Activated naive CD4-positive, alpha-beta T cell treated with anti-CD3 and anti-CD28 coated beads for 36 hours (primary cell): ENCODE data around the gene TNIP2. TPM values are rescaled to one million over a fixed set of nuclear protein-coding genes. Genes with fewer than 3 reads are reported as not detected.

Source experiments
- CTCF ChIA-PET: fragments of 350-600 bp; sonication (Branson Sonifier 250); formaldehyde crosslinking; loops from one replicate; lab custom pipeline; 2021; ENCODE audit warnings: antibody characterized with exemption; lab: Charles Lee
- DNase-seq: peaks from one replicate; pipeline ENCODE4 v3.0.0-alpha.2; 2020
- H3K27ac Mint-ChIP-seq: one replicate; pipeline ENCODE4 v1.8.0; 2021; ENCODE audit warnings: mild to moderate bottlenecking, mixed read lengths
- H3K27me3 Mint-ChIP-seq: one replicate; pipeline ENCODE4 v1.8.0; 2021; ENCODE audit warnings: low read depth, mixed read lengths
- H3K36me3 Mint-ChIP-seq: one replicate; pipeline ENCODE4 v1.8.0; 2021; ENCODE audit warnings: low read depth, mixed read lengths
- H3K4me1 Mint-ChIP-seq: one replicate; pipeline ENCODE4 v1.8.0; 2021; ENCODE audit warnings: low read depth, mixed read lengths
- H3K4me3 Mint-ChIP-seq: one replicate; pipeline ENCODE4 v1.8.0; 2021; ENCODE audit warnings: mild to moderate bottlenecking, moderate library complexity, mixed read lengths
- H3K9me3 Mint-ChIP-seq: one replicate; pipeline ENCODE4 v1.8.0; 2021; ENCODE audit warnings: mixed read lengths
- intact Hi-C: fragments of 100-400 bp; cut with micrococcal nuclease; formaldehyde crosslinking; loops from one replicate; pipeline ENCODE4 v1.15.1; 2023
- total RNA-seq, 2 experiments: library from RNA; stranded (reverse); gene quantifications; one replicate each; pipeline ENCODE4 v1.2.3, GENCODE V29; 2021

Gene TNIP2
- total RNA-seq, 2 experiments from 2014 or later: 54.2 to 55.0 TPM

DNA sequence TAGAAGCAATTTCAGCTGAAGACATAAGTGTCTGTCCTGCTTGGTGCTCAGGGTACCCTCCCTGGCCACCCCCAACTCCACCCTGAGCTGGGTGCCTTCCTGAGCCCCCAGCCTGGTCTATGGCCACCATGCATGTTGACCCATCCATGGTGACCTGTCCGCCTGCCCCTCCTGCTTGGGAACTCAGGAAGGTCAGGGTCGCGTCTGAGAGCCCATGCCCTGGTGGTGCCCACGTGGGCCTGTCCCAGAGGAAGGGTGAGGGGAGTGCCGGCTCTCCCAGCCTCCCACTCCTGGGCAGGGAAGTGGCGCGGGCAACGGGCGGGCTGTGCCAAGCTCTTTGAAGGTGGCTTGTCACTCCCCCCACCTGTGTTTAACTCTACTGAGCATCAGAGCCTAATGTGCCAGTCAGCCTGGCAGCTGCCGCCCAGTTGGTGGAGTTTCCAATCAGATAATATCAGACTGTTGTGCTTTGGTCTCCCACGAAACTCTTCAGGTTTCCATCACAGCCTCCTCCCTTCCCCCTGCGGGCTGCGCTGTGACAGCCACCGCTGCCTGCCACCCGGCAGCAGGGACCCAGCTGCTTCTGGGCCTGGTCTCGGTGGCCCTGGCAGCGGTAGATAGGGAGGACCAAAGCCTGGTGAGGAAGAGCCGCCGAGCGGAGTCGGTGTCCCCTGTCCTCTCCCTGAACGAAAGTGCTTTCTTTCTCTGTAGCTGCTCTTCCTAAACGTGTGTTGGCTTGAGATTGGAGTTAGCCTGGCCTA is 41.6 kb upstream of the TNIP2 start:
- no peaks in the 10 kb centered on the region for H3K9me3 Mint-ChIP-seq
- peaks cover 57% of the 10 kb centered on the region for H3K4me1 Mint-ChIP-seq
- CTCF ChIA-PET: interaction anchor here (0.7 to 1.3 kb wide), 3 partner anchors 10 to 34 kb away, joined by 3 read pairs; no protein-coding TSS in a partner anchor
- no peaks in the 10 kb centered on the region for H3K36me3 Mint-ChIP-seq
- peak; percentile 52 for DNase-seq
- H3K27ac Mint-ChIP-seq: peak overlapping the region; percentile 76
- no peaks in the 10 kb centered on the region for H3K27me3 Mint-ChIP-seq
- intact Hi-C loops: loop anchor here (2.0 kb wide), 1 partner anchor 15 kb away; no protein-coding TSS in a partner anchor
- H3K4me3 Mint-ChIP-seq: peak overlapping the region; percentile 45

GRCh38 chr4:2796849-2797544 is 40.9 kb upstream of the TNIP2 start:
- DNase-seq: no peak
- CTCF ChIA-PET: interaction anchor here (1.0 kb wide), 1 partner anchor 15 kb away, joined by 3 read pairs; no protein-coding TSS in a partner anchor
- no peaks in the 10 kb centered on the region for H3K9me3 Mint-ChIP-seq
- no peak overlapping the region for H3K4me3 Mint-ChIP-seq
- intact Hi-C loops: no loop called here
- H3K4me1 Mint-ChIP-seq: peaks cover 57% of the 10 kb centered on the region
- no peaks in the 10 kb centered on the region for H3K36me3 Mint-ChIP-seq
- H3K27ac Mint-ChIP-seq: no peak overlapping the region
- no peaks in the 10 kb centered on the region for H3K27me3 Mint-ChIP-seq

- H3K27me3 Mint-ChIP-seq: no peaks in the 10 kb centered on the region
- intact Hi-C loops: no loop called here
- no peak overlapping the region for H3K4me3 Mint-ChIP-seq
- CTCF ChIA-PET: interaction anchor here (1.0 kb wide), 1 partner anchor 16 kb away, joined by 3 read pairs; no protein-coding TSS in a partner anchor
- no peak for DNase-seq
- H3K36me3 Mint-ChIP-seq: no peaks in the 10 kb centered on the region
- H3K27ac Mint-ChIP-seq: no peak overlapping the region
- peaks cover 52% of the 10 kb centered on the region for H3K4me1 Mint-ChIP-seq
- H3K9me3 Mint-ChIP-seq: no peaks in the 10 kb centered on the region
These were observed 40.0 kb upstream of the TNIP2 start for GRCh38 chr4:2795893-2796848.

DNA sequence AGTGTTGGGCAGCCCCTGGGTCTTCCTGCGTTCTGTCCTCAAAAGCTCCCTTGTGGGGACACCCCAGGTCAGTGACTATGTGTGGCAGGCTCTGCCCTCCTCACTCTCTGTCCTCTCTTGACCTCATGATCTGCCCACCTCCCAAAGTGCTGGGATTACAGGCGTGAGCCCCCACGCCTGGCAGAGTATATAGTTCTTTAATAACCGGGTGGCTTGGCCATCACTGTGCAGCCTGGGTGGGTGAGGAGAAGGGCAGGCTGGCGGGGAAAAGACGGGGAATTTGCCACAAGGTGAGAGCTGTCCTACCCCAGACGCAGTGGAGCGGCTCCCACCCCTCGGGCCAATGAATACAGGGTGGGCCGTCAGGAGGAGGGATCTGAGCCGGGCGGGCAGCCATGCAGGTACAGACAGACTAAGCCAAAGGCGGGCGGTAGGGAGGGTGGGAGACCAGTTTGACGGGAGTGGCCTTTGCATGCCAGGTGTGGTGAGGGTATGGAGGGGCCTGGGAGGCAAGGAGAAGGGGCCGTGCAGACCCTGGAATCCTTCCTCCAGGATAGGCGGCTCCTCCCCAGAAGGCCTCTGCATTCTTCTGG is 39.3 kb upstream of the TNIP2 start:
- no peak for DNase-seq
- Mint-ChIP-seq H3K27me3 (no peaks in the 10 kb centered on the region), H3K9me3 (no peaks in the 10 kb centered on the region), H3K4me3 (no peak overlapping the region), H3K27ac (no peak overlapping the region), H3K4me1 (peaks cover 46% of the 10 kb centered on the region), H3K36me3 (no peaks in the 10 kb centered on the region)
- intact Hi-C loops: no loop called here
- CTCF ChIA-PET: no interaction called here

DNA sequence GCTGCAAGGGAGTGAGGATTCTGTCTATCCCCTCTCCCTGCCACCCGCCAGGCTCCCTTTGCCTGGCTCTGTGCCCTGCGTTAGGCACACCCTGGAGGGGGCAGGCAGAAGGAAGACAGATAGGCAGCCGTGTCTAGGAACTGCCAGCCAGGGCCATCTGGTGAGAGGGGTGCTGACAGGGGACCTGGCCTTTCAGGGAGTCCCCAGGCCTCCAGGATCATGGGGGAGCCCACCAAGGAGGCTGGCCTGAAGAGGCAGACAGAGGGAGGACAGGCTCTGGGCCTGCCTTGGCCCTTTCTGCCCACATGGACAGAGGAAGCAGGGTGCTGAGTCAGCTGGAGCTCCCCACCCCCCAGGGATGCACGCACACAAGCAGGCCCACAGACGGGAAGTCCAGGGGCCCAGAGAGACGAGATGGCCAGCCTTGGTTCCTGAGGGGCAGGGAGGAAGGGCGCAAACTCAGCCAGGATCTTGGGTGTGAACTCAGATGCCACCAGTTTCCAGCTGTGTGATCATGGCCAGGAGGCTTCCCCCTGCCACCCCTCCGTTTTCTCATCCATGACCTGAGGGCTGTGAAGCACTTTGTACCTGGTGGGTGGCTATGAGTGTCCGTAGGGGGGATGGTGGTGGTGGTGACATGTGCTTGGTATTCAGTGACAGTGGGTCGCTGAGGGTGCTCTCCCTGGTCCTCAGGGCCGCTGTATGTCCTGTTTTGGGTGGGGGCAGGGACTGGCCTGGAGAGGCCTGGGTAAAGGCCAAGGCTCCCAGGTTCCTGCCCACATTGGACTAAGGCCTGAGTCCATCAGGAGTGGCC is 38.6 kb upstream of the TNIP2 start:
- CTCF ChIA-PET: no interaction called here
- no peaks in the 10 kb centered on the region for H3K9me3 Mint-ChIP-seq
- H3K36me3 Mint-ChIP-seq: no peaks in the 10 kb centered on the region
- no peak overlapping the region for H3K27ac Mint-ChIP-seq
- H3K4me3 Mint-ChIP-seq: peak overlapping the region; percentile 87
- intact Hi-C loops: no loop called here
- no peak for DNase-seq
- peaks cover 39% of the 10 kb centered on the region for H3K4me1 Mint-ChIP-seq
- no peaks in the 10 kb centered on the region for H3K27me3 Mint-ChIP-seq

DNA sequence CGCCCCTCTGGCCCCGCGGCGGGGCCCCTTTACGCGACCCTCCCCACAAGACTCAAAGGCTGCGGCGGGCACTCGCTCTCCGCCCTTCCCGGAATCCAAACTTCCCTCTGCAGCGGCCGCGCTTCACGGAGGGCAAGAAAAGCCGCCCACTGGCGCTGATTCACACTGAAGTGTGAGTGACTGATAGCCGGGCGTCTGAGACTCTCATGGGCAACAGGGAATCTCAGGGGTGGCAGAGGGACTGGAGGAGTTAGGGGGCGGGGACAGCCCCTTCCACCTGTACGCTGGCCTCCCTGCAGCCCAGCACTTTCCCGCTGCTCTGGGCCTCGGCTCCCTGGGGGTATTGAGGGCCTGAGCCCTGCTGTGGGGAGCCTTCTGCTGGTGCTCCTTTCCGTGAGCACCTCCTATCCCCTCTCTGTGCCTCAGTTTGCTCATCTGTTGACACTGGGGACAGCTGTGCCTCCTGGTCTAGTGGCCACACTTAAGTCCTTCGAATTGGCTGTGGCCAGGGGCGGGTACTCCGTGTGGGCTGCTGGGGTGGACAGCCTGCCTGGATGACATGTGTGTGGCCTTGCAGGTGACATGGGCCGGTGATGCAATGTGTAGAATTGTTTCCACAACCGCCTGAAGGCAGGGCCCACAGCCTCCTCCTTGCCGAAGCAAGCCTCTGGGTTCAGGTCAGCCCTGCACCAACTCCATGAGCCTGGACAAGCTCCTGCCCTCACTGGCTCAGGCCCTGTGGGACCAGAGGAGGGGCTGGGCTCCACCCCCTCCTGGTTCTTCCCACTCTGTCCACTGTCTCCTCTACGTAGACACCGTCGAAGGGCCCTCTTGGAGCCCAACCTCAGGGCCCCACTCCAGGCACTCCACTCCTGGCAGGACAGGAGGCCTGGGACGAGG is 37.7 kb upstream of the TNIP2 start:
- DNase-seq: peak; percentile 68
- CTCF ChIA-PET: no interaction called here
- Mint-ChIP-seq H3K27me3 (no peaks in the 10 kb centered on the region), H3K36me3 (no peaks in the 10 kb centered on the region), H3K4me3 (peak overlapping the region; percentile 87), H3K4me1 (peaks cover 38% of the 10 kb centered on the region), H3K27ac (peak overlapping the region; percentile 82), H3K9me3 (no peaks in the 10 kb centered on the region)
- intact Hi-C loops: no loop called here

DNA sequence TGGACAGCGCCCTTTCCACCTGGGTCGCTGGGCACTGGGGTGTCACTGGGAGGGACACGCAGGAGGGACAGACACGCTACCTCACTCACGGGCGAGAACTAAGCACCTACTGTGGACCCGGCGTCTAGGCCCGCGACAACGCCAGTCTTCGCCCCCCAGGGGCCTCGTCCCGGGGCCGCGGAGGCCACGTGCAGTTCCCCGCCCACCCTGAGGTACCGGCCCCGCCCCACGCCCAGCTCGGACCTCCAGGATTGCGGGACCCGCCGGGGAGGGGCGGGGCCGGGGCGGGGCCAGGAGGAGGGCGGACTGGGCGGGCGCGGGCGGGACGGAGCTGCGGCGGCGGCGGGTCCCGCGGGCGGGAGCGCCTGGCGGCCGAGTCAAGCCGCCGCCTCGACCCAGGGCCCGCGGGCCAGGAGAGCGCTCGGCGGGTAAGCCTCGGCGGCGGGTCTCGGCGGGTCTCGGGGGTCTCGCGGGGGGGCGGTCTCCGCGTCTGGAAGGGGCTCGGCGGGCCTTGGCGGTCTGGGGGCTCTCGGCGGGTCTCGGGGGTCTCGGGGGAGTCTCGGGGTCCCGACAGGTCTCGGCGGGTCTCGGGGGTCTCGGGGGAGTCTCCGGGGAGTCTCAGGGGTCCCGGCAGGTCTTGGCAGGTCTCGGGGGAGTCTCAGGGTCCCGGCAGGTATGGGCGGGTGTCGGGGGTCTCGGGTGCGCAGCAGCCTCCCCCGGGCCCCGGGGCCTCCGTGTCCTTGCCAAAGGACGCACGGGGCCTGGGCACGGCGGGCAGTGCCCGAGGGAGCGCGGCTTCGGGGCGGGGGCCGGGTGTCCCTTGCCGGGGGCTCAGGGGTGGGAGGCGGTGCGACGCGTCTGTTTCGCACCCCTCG is 36.8 kb upstream of the TNIP2 start, which contains the start of gene SH3BP2:
TSS of gene SH3BP2 (plus strand) at position 375 of the 875 bp plus-strand sequence. CDS start 27,533 bp downstream, outside the sequence.
- intact Hi-C loops: no loop called here
- no peaks in the 10 kb centered on the region for H3K9me3 Mint-ChIP-seq
- peak; percentile 60 for DNase-seq
- CTCF ChIA-PET: no interaction called here
- H3K4me1 Mint-ChIP-seq: peaks cover 36% of the 10 kb centered on the region
- no peaks in the 10 kb centered on the region for H3K36me3 Mint-ChIP-seq
- peak within 1 kb of the TSS; percentile 82 for H3K27ac Mint-ChIP-seq
- H3K27me3 Mint-ChIP-seq: no peaks in the 10 kb centered on the region
- H3K4me3 Mint-ChIP-seq: peak within 1 kb of the TSS; percentile 87

GRCh38 chr4:2792396-2792710 is 36.2 kb upstream of the TNIP2 start:
- intact Hi-C loops: no loop called here
- H3K4me1 Mint-ChIP-seq: peaks cover 36% of the 10 kb centered on the region
- peak overlapping the region; percentile 41 for H3K4me3 Mint-ChIP-seq
- CTCF ChIA-PET: interaction anchor here (0.6 kb wide), 1 partner anchor 382 kb away, joined by 5 read pairs; no protein-coding TSS in a partner anchor
- H3K27ac Mint-ChIP-seq: no peak overlapping the region
- H3K27me3 Mint-ChIP-seq: no peaks in the 10 kb centered on the region
- no peak for DNase-seq
- H3K9me3 Mint-ChIP-seq: no peaks in the 10 kb centered on the region
- H3K36me3 Mint-ChIP-seq: no peaks in the 10 kb centered on the region

- Mint-ChIP-seq H3K4me1 (peaks cover 40% of the 10 kb centered on the region), H3K27ac (no peak overlapping the region), H3K4me3 (peak overlapping the region; percentile 24), H3K27me3 (no peaks in the 10 kb centered on the region), H3K9me3 (no peaks in the 10 kb centered on the region), H3K36me3 (no peaks in the 10 kb centered on the region)
- DNase-seq: no peak
- intact Hi-C loops: no loop called here
- CTCF ChIA-PET: interaction anchor here (0.6 kb wide), 1 partner anchor 381 kb away, joined by 5 read pairs; no protein-coding TSS in a partner anchor
These were observed 35.6 kb upstream of the TNIP2 start for GRCh38 chr4:2791518-2792395.
